Activated CD8-positive, alpha-beta T cell treated with anti-CD3 and anti-CD28 coated beads, Interleukin-2, amount 10 ng/mL, durations not matched to agents 7 days and 5 days (primary cell): Measurements from ENCODE around the gene NACA2. TPM values are rescaled to one million over a fixed set of nuclear protein-coding genes. Genes with fewer than 3 reads are reported as not detected.
"Not testable (repeated sequence)": the region's sequence is repeated elsewhere in the genome, so short reads cannot be mapped to it uniquely, and the experiment has no call there.

Experiments
- ATAC-seq: fragments of 150-1000 bp; cut with Tn5 transposase; one replicate; pipeline ENCODE4 v1.10.0; 2021; ENCODE audit warnings: moderate library complexity
- CTCF ChIA-PET: fragments of 350-600 bp; sonication (Branson Sonifier 250); formaldehyde crosslinking; loops from one replicate; lab custom pipeline; 2021; ENCODE audit warnings: antibody characterized with exemption; lab: Charles Lee
- POLR2A ChIA-PET: fragments of 350-600 bp; sonication (Branson Sonifier 250); formaldehyde crosslinking; loops from one replicate; lab custom pipeline; 2021; ENCODE audit warnings: antibody characterized with exemption; lab: Charles Lee
- DNase-seq: peaks from one replicate; pipeline ENCODE4 v3.0.0-alpha.2; 2020
- H3K27ac Mint-ChIP-seq: one replicate; pipeline ENCODE4 v1.8.0; 2021; ENCODE audit warnings: mild to moderate bottlenecking, mixed read lengths
- H3K27me3 Mint-ChIP-seq: one replicate; pipeline ENCODE4 v1.8.0; 2021; ENCODE audit warnings: low read depth, mixed read lengths
- H3K36me3 Mint-ChIP-seq: one replicate; pipeline ENCODE4 v1.8.0; 2021; ENCODE audit warnings: low read depth, mixed read lengths
- H3K4me1 Mint-ChIP-seq: one replicate; pipeline ENCODE4 v1.8.0; 2021; ENCODE audit warnings: low read depth, mixed read lengths
- H3K4me3 Mint-ChIP-seq: one replicate; pipeline ENCODE4 v1.8.0; 2021; ENCODE audit warnings: mild to moderate bottlenecking, mixed read lengths
- H3K9me3 Mint-ChIP-seq: one replicate; pipeline ENCODE4 v1.8.0; 2022; ENCODE audit warnings: mixed read lengths; ENCODE audit not compliant: insufficient read depth
- total RNA-seq, 2 experiments: library from RNA; stranded (reverse); gene quantifications; one replicate each; pipeline ENCODE4 v1.2.3, GENCODE V29; 2021

The NACA2 gene
- not detected for total RNA-seq

DNA sequence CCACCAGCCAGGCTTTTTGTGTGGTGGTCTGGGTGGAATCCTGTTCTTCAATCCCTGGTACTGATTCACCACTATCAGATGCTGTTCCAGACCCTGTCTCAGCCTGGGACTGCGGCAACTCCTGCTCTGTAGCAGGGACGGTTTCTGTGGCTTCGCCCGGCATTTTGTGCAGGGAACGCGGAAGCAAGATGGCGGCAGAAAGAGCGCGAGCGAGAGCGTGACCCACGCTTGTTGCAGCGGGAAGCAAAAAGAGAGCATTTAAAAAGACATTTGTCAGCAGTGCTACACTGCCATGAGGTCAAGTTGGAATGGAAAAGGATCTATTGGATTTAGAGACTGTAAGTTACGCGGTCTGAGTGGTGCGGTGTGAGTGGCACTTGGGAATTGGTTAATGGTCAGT, at the start of gene NACA2:
Gene NACA2, minus strand, starts transcription at position 202 of the 400 bp plus-strand sequence. Its CDS starts 39 bp downstream, at position 163.
- H3K4me3 Mint-ChIP-seq = no peak within 1 kb of the TSS
- ChIA-PET CTCF (no interaction called here), POLR2A (no interaction called here)
- no peak for DNase-seq
- H3K36me3 Mint-ChIP-seq = no peaks in the 10 kb centered on the region
- no peak within 1 kb of the TSS for H3K27ac Mint-ChIP-seq
- H3K27me3 Mint-ChIP-seq = peaks cover 13% of the 10 kb centered on the region
- H3K9me3 Mint-ChIP-seq = no peaks in the 10 kb centered on the region
- no peak for ATAC-seq
- no peaks in the 10 kb centered on the region for H3K4me1 Mint-ChIP-seq

DNA sequence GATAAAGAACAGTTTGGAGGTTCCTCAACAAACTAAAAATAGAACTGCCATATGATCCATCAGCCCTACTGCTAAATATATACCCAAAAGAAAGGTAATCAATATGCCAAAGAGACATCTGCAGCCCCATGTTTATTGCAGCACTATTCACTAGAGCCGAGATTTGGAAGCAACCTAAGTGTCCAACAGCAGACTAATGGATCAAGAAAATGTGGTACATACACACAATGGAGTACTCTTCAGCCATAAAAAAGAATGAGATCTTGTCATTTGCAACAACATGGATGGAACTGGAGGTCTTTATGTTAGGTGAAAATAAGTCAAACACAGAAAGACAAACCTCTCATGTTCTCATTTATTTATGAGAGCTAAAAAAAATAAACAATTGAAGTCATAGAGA, 48.8 kb upstream of the NACA2 start:
- Mint-ChIP-seq H3K4me3 (no peak overlapping the region), H3K27me3 (peaks cover 44% of the 10 kb centered on the region), H3K4me1 (no peaks in the 10 kb centered on the region), H3K9me3 (no peaks in the 10 kb centered on the region), H3K27ac (no peak overlapping the region), H3K36me3 (no peaks in the 10 kb centered on the region)
- CTCF ChIA-PET = no interaction called here
- POLR2A ChIA-PET = no interaction called here
- no peak for DNase-seq
- no peak for ATAC-seq

DNA sequence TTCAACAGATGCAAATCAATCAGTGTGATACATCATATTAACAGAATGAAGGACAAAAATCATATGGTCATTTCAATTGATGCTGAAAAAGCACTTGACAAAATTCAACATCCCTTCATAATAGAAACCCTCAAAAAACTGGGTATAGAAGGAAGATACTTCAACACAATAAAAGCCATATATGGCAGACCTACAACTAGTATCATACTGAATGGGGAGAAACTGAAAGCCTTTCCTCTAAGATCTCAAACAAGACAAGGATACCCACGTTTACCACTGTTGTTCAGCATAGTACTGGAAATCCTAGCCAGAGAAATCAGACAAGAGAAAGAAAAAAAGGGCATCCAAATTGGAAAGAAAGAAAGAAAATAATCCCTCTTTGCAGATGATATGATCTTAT, 47.1 kb upstream of the NACA2 start:
- ChIA-PET CTCF (interaction anchor here (0.6 to 1.8 kb wide), 2 partner anchors 242 to 428 kb away, joined by 4 read pairs; no protein-coding TSS in a partner anchor), POLR2A (no interaction called here)
- DNase-seq = no peak
- no peak overlapping the region for H3K27ac Mint-ChIP-seq
- no peak for ATAC-seq
- no peaks in the 10 kb centered on the region for H3K4me1 Mint-ChIP-seq
- no peak overlapping the region for H3K4me3 Mint-ChIP-seq
- no peaks in the 10 kb centered on the region for H3K36me3 Mint-ChIP-seq
- peaks cover 50% of the 10 kb centered on the region for H3K27me3 Mint-ChIP-seq
- no peaks in the 10 kb centered on the region for H3K9me3 Mint-ChIP-seq

DNA sequence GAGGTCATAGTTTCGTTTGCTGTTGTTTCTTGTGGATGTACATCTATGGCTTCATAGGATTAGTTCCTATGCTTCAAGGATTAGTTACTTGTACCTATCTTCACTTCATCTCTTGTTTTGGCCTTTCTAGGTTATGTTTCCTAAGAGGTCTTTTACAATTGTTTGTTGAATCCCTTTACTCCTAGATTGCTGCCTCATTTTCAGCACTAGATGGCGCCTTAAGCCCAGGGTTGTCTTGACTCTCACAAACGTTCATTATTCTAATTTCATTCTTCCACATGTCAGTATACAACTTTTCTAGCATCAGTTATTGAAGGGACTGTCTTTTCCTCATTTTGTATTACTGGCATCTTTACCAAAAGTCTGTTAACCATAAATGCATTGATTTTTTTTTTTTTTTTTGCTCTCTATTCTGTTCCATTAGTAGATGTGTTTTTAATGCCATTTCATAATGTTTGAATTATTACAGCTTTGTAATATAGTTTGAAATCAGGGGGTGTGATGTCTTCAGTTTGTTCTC, 45.0 kb upstream of the NACA2 start:
- ChIA-PET POLR2A (no interaction called here), CTCF (interaction anchor here (0.7 to 4.3 kb wide), 17 partner anchors 10 to 809 kb away, joined by 3 to 36 read pairs (median 4); no protein-coding TSS in a partner anchor)
- no peaks in the 10 kb centered on the region for H3K4me1 Mint-ChIP-seq
- DNase-seq = peak; percentile 75
- no peak overlapping the region for H3K27ac Mint-ChIP-seq
- no peak for ATAC-seq
- H3K36me3 Mint-ChIP-seq = no peaks in the 10 kb centered on the region
- H3K9me3 Mint-ChIP-seq = no peaks in the 10 kb centered on the region
- no peak overlapping the region for H3K4me3 Mint-ChIP-seq
- peaks cover 59% of the 10 kb centered on the region for H3K27me3 Mint-ChIP-seq

DNA sequence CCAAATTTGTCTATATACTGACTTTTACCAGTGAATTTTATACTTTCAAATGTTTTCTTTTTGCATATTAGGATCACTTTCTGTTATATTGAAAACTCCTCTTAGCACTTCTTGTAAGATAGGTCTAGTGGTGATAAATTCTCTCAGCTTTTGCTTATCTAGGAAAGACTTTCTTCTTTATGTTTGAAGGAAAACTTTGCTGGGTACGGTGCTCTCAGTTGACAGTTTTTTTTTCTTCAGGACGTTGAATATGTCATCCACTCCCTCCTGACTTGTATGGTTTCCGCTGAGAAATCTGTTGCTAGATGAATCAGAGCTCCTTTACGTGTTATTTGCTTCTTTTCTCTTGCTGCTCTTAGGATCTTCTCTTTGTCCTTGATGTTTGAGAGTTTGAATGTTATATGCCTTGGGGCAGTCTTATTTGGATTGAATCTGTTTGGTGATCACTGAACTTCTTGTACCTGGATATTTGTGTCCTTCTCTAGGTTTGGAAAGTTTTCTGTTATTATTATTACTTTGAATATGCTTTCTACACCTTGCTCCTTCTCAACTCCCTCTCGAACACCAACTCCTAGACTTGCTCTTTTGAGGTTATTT, 44.0 kb upstream of the NACA2 start:
- ChIA-PET CTCF (interaction anchor here (0.7 to 4.3 kb wide), 19 partner anchors 10 to 808 kb away, joined by 3 to 36 read pairs (median 4); no protein-coding TSS in a partner anchor), POLR2A (no interaction called here)
- no peak for DNase-seq
- Mint-ChIP-seq H3K27me3 (peaks cover 63% of the 10 kb centered on the region), H3K4me3 (no peak overlapping the region), H3K9me3 (no peaks in the 10 kb centered on the region), H3K4me1 (no peaks in the 10 kb centered on the region), H3K36me3 (no peaks in the 10 kb centered on the region), H3K27ac (no peak overlapping the region)
- no peak for ATAC-seq

DNA sequence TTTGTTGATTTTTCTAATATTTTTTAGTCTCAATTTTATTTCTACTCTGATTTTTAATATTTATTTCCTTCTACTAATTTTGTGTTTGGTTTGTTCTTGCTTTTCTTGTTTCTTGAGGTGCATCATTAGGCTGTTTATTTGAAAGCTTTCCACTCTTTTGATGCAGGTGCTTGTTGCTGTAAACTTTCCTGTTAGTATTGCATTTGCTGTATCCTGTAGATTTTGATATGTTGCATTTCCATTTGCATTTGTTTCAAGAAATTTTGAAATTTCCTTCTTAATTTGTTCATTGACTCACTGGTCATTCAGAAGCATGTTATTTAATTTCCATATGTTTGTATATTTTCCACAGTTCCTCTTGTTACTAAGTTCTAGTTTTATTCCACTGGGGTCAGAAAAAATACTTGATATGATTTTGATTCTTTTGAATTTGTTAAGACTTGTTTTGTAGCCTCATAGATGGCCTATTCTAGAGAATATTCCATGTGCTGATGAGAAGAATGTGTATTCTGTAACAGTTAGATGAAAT, 43.1 kb upstream of the NACA2 start:
- H3K27me3 Mint-ChIP-seq = peaks cover 55% of the 10 kb centered on the region
- no peaks in the 10 kb centered on the region for H3K36me3 Mint-ChIP-seq
- ChIA-PET POLR2A (no interaction called here), CTCF (interaction anchor here (1.5 to 4.3 kb wide), 5 partner anchors 12 to 476 kb away, joined by 4 to 36 read pairs (median 9); no protein-coding TSS in a partner anchor)
- DNase-seq (no peak), ATAC-seq (no peak)
- H3K9me3 Mint-ChIP-seq = no peaks in the 10 kb centered on the region
- H3K4me1 Mint-ChIP-seq = no peaks in the 10 kb centered on the region
- H3K4me3 Mint-ChIP-seq = no peak overlapping the region
- no peak overlapping the region for H3K27ac Mint-ChIP-seq

DNA sequence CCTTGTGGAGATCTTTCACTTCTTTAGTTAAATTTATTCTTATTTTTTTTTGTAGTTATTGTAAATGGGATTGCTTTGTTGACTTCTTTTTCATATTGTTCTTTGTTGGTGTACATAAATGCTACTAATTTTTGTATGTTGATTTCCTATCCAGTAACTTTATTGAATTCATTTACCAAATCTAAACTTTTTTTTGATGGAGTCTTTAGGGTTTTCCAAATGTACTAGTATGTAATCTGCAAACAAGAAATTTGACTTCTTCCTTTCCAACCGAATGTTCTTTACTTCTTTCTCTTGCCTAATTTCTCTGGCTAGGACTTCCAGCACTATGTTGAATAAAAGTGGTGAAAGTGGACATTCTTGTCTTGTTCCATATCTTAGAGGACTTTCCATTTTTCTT, 41.8 kb upstream of the NACA2 start:
- no peaks in the 10 kb centered on the region for H3K9me3 Mint-ChIP-seq
- no peaks in the 10 kb centered on the region for H3K36me3 Mint-ChIP-seq
- no peaks in the 10 kb centered on the region for H3K4me1 Mint-ChIP-seq
- peaks cover 46% of the 10 kb centered on the region for H3K27me3 Mint-ChIP-seq
- no peak overlapping the region for H3K27ac Mint-ChIP-seq
- H3K4me3 Mint-ChIP-seq = no peak overlapping the region
- CTCF ChIA-PET = no interaction called here
- DNase-seq = no peak
- no peak for ATAC-seq
- POLR2A ChIA-PET = no interaction called here

DNA sequence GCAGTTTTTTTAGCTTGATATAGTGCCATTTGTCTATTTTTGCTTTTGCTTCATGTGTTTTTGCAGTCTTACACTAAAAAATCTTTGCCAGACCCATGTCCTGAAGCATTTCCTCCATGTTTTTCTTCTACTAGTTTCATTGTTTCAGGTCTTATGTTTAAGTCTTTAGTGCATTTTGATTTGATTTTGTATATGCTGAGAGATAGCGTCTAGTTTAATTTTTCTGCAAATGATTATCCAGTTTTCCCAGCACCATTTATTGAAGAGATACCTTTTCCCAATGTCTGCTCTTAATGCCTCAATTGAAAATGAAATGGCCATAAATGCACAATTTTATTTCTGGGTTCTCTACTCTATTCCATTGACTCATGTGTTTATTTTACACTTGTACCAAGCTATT, 40.8 kb upstream of the NACA2 start:
- ChIA-PET POLR2A (no interaction called here), CTCF (interaction anchor here (2.6 kb wide), 1 partner anchor 478 kb away, joined by 9 read pairs; no protein-coding TSS in a partner anchor)
- Mint-ChIP-seq H3K27ac (no peak overlapping the region), H3K27me3 (peaks cover 45% of the 10 kb centered on the region), H3K4me1 (no peaks in the 10 kb centered on the region), H3K9me3 (no peaks in the 10 kb centered on the region), H3K4me3 (no peak overlapping the region), H3K36me3 (no peaks in the 10 kb centered on the region)
- no peak for ATAC-seq
- DNase-seq = no peak

DNA sequence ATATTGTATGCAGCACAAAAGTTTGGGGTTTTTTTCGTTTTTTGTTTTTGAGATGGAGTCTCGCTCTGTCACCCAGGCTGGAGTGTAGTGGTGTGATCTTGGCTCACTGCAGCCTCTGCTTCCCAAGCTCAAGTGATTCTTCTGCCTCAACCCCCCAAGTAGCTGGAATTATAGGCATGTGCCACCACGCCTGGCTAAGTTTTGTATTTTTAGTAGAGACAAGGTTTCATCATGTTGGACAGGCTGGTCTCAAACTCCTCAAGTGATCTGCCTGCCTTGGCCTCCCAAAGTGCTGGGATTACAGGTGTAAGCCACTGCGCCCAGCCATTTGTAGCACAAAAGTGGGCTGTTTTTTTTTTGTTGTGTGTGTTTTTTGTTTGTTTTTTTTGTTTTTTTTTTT, 37.1 kb upstream of the NACA2 start:
- CTCF ChIA-PET, POLR2A ChIA-PET, H3K9me3 Mint-ChIP-seq, ATAC-seq, H3K27ac Mint-ChIP-seq, DNase-seq, H3K36me3 Mint-ChIP-seq, H3K4me1 Mint-ChIP-seq, H3K4me3 Mint-ChIP-seq: not testable (repeated sequence)
- H3K27me3 Mint-ChIP-seq = peaks cover 39% of the 10 kb centered on the region

DNA sequence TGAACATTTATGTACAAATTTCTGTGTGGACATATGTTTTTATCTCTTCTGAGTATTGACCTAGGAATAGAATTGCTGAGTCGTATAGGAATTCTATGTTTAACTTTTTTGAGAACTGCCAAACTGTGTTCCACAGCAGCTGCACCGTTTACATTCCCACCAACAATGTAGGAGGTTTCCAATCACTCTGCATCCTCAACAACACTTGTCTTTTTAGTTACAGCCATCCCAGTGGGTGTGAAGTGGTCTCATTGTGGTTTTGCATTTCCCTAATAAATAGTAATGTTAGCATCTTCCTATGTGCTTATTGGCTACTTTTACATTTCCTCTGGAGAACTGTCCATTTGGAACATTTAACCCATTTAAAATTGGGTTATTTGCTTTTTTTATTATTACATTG, 36.6 kb upstream of the NACA2 start:
- CTCF ChIA-PET = no interaction called here
- no peaks in the 10 kb centered on the region for H3K4me1 Mint-ChIP-seq
- no peak overlapping the region for H3K27ac Mint-ChIP-seq
- peaks cover 34% of the 10 kb centered on the region for H3K27me3 Mint-ChIP-seq
- DNase-seq (no peak), ATAC-seq (no peak)
- no peaks in the 10 kb centered on the region for H3K36me3 Mint-ChIP-seq
- no peaks in the 10 kb centered on the region for H3K9me3 Mint-ChIP-seq
- POLR2A ChIA-PET = no interaction called here
- no peak overlapping the region for H3K4me3 Mint-ChIP-seq

DNA sequence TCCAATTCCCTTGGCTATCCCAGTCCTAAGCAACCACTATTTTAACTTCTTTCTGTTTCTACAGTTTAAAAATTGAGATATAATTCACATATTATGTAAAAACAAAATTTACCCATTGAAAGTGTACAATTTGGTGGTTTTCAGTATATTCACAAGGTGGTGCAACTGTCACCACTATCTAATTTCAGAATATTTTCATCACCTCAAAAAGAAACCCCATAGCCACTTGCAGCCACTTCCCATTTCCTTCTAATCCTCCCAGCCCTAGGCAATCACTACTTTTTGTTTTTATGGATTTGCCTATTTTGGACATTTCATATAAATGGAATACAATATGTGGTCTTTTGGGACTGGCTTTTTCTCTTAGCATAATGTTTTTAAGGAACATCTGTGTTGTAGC, 36.1 kb upstream of the NACA2 start:
- CTCF ChIA-PET = no interaction called here

DNA sequence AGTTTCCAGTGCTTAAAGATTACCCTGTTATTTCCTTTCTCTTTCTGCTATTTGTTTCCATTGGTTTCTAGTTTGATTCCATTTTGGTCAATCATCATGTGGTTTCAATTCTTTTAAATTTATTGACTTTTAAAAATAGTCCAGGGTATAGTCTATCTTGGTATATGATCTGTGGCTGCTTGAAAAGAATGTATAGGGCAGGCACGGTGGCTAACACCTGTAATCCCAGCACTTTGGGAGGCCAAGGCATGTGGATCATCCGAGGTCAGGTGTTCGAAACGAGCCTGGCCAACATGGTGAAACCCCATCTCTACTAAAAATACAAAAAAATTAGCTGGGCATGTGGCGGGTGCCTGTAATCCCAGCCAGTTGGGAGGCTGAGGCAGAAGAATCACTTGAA, 34.5 kb upstream of the NACA2 start:
- Mint-ChIP-seq H3K27ac (no peak overlapping the region), H3K27me3 (peaks cover 31% of the 10 kb centered on the region), H3K36me3 (no peaks in the 10 kb centered on the region), H3K4me1 (no peaks in the 10 kb centered on the region), H3K4me3 (no peak overlapping the region), H3K9me3 (no peaks in the 10 kb centered on the region)
- CTCF ChIA-PET = interaction anchor here (1.3 kb wide), 1 partner anchor 10 kb away, joined by 3 read pairs; no protein-coding TSS in a partner anchor
- POLR2A ChIA-PET = no interaction called here
- ATAC-seq (no peak), DNase-seq (no peak)

More for the DNA sequence above, 36.1 kb upstream of the NACA2 start:
- Mint-ChIP-seq H3K27me3 (peaks cover 34% of the 10 kb centered on the region), H3K9me3 (no peaks in the 10 kb centered on the region), H3K4me3 (no peak overlapping the region), H3K4me1 (no peaks in the 10 kb centered on the region), H3K27ac (no peak overlapping the region), H3K36me3 (no peaks in the 10 kb centered on the region)
- DNase-seq = no peak
- no peak for ATAC-seq
- POLR2A ChIA-PET = no interaction called here
